Measurements from ENCODE around the gene PDE4D.

DNA sequence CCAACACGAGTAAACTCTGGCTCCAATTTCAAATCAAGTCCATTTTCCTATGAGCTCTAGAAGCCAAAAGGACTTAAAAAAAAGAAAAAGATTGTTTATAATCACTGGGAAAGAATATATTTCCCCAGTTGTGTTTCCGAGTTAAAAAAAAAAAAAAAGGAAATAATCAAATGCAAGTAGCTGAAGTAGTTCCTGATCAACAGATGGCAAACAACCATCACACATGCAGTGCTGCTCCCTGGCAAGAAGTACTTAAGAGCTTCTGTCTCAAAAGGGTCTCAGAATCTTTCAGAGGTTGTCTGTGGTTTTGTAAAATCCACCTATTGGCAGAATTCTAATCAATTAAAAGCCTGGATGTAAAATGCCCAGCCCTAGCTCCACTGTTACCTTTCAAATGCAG lies 922.8 kb downstream of the PDE4D start:
- TF ChIP-seq, protein P1, sequence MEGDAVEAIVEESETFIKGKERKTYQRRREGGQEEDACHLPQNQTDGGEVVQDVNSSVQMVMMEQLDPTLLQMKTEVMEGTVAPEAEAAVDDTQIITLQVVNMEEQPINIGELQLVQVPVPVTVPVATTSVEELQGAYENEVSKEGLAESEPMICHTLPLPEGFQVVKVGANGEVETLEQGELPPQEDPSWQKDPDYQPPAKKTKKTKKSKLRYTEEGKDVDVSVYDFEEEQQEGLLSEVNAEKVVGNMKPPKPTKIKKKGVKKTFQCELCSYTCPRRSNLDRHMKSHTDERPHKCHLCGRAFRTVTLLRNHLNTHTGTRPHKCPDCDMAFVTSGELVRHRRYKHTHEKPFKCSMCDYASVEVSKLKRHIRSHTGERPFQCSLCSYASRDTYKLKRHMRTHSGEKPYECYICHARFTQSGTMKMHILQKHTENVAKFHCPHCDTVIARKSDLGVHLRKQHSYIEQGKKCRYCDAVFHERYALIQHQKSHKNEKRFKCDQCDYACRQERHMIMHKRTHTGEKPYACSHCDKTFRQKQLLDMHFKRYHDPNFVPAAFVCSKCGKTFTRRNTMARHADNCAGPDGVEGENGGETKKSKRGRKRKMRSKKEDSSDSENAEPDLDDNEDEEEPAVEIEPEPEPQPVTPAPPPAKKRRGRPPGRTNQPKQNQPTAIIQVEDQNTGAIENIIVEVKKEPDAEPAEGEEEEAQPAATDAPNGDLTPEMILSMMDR (IDR thresholded peaks at IDR 0.05), result no peak
- no peak for TF ChIP-seq ZFX (IDR thresholded peaks at IDR 0.05; ENCODE audit: borderline replicate concordance)

Measured in 22Rv1 (cell line).